AG04450 (cell line): ENCODE measurements around the gene DMD. TPM values are rescaled to one million over a fixed set of nuclear protein-coding genes. Genes with fewer than 3 reads are reported as not detected.

Experiments used
- CTCF ChIA-PET: fragments of 300-600, 350-600 bp; formaldehyde crosslinking; extraction: SDS; loops from one replicate; lab custom pipeline; 2022; ENCODE audit warnings: antibody characterized with exemption, inconsistent platforms; lab: Charles Lee
- POLR2A ChIA-PET: fragments of 350-600 bp; formaldehyde crosslinking; extraction: SDS; loops from one replicate; lab custom pipeline; 2021; ENCODE audit warnings: antibody characterized with exemption, inconsistent platforms; lab: Yijun Ruan, JAX
- DNase-seq: peaks from one replicate; pipeline ENCODE4 v3.0.0-alpha.2; 2011; ENCODE audit warnings: low read depth, low spot score
- H3K27ac ChIP-seq: one replicate; pipeline ENCODE4 v1.5.1; 2012; ENCODE audit warnings: low read depth, low read length, control low read depth
- H3K27me3 ChIP-seq: one replicate; pipeline ENCODE4 v1.6.0; 2012; ENCODE audit warnings: low read length; ENCODE audit not compliant: control insufficient read depth, insufficient read depth
- H3K4me3 ChIP-seq: 2 replicates; pipeline ENCODE4 v1.5.1; 2011; ENCODE audit warnings: mild to moderate bottlenecking, low read depth, low read length, control low read depth
- H3K9me3 ChIP-seq: 2 replicates; pipeline ENCODE4 v1.5.1; 2012; ENCODE audit warnings: low read length; ENCODE audit not compliant: control insufficient read depth, insufficient read depth
- polyA plus RNA-seq: library from polyadenylated mRNA; depleted of rRNA; stranded (reverse); fragments of >200 nt; gene quantifications from 2 replicates; pipeline ENCODE4 v1.2.3, GENCODE V29; 2011
- TF ChIP-seq, protein P1 (sequence below): IDR thresholded peaks from 2 replicates; pipeline ENCODE4 v1.5.1; 2011; ENCODE audit warnings: low read depth, low read length, control low read depth, inconsistent platforms

Gene DMD
- polyA plus RNA-seq, 1 experiment, result 7.6 TPM

DNA sequence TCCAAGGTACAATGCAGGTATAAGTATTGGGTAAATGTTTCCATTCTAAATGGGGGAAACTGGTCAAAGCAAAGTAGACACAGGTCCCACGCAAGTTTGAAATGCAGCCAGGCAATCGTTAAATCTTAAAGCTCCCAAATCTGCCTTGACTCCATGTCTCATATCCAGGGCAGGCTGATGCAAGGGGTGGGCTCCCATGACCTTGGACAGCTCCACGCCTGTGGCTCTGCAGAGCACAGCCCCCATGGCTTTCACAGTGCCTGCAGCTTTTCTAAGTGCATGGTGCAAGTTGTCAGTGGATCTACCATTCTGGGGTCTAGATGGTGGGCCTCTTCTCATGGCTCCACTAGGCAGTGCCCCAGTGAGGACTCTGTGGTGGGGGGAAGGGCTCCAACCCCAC is 436.4 kb downstream of the DMD start:
- POLR2A ChIA-PET, result no interaction called here
- Histone ChIP-seq H3K27ac (no peak overlapping the region), H3K4me3 (no peak overlapping the region), H3K9me3 (no peaks in the 10 kb centered on the region), H3K27me3 (no peaks in the 10 kb centered on the region)
- CTCF ChIA-PET, result no interaction called here
- no peak for DNase-seq
- TF ChIP-seq, protein P1, sequence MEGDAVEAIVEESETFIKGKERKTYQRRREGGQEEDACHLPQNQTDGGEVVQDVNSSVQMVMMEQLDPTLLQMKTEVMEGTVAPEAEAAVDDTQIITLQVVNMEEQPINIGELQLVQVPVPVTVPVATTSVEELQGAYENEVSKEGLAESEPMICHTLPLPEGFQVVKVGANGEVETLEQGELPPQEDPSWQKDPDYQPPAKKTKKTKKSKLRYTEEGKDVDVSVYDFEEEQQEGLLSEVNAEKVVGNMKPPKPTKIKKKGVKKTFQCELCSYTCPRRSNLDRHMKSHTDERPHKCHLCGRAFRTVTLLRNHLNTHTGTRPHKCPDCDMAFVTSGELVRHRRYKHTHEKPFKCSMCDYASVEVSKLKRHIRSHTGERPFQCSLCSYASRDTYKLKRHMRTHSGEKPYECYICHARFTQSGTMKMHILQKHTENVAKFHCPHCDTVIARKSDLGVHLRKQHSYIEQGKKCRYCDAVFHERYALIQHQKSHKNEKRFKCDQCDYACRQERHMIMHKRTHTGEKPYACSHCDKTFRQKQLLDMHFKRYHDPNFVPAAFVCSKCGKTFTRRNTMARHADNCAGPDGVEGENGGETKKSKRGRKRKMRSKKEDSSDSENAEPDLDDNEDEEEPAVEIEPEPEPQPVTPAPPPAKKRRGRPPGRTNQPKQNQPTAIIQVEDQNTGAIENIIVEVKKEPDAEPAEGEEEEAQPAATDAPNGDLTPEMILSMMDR, result no peak

DNA sequence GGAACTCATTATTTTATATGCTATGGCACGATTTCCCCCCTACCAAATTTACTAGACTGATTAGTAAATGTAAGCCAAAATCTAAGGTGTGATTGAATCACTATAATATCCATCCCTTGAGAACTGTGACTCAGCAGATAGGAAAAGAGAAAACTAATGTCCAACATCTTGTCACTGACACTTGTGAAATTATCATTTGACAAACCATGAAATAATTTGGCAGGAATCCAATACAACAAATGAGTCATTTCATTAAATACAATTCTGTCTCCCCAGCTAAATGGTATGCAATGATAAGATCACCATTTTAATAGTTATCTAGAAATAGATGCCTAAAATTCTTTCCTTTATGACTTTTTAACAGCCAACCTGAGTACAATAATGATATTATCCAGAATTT is 462.3 kb downstream of the DMD start:
- Histone ChIP-seq H3K4me3 (no peak overlapping the region), H3K27me3 (no peaks in the 10 kb centered on the region), H3K27ac (no peak overlapping the region), H3K9me3 (no peaks in the 10 kb centered on the region)
- TF ChIP-seq, protein P1, result no peak
- ChIA-PET CTCF (no interaction called here), POLR2A (no interaction called here)
- DNase-seq, result no peak

DNA sequence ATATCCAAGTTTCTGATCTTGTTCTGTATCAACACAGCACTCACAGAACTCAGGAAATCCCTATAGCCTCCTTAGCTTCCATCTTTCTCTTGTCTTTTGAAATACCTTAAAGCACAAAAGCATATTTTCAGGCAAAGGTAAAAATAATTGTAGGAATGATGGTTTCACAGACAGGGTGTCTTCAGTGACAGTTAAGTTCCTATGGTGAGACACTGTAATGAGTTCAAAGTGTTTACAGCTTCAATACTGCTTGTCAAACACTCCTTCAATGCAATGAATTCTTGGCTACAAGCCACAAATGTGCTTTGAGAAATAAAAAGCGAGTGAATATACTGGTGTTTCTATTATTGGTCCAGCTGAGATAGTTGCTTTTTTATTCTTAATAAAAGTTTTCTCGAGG is 466.0 kb downstream of the DMD start:
- H3K9me3 ChIP-seq, result no peaks in the 10 kb centered on the region
- no peak for DNase-seq

DNA sequence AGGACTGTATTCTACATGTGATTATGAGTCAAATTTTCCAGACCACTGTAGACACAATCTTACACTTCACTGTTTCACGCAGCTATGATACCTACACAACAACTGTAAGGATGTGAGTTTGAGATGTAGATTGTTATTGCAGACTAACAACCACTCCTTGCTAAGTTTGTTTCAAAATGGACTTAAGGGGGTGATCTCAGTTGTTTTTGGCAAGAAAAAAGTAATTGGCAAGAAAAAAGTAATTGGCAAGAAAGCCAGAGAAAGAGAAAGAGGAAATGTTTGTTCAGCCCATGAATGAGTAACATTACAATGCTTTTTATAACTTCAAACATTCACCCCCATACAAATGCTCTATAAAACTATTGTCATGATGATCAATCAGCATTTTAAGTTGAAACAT is 466.4 kb downstream of the DMD start:
- TF ChIP-seq, protein P1, result no peak
- H3K9me3 ChIP-seq, result no peaks in the 10 kb centered on the region
- no peak for DNase-seq
- H3K27me3 ChIP-seq, result no peaks in the 10 kb centered on the region
- no peak overlapping the region for H3K27ac ChIP-seq
- ChIA-PET CTCF (no interaction called here), POLR2A (no interaction called here)
- H3K4me3 ChIP-seq, result no peak overlapping the region

More for the DNA sequence above, 466.0 kb downstream of the DMD start:
- TF ChIP-seq, protein P1, result no peak
- no peak overlapping the region for H3K27ac ChIP-seq
- POLR2A ChIA-PET, result no interaction called here
- CTCF ChIA-PET, result no interaction called here
- H3K4me3 ChIP-seq, result no peak overlapping the region
- no peaks in the 10 kb centered on the region for H3K27me3 ChIP-seq

DNA sequence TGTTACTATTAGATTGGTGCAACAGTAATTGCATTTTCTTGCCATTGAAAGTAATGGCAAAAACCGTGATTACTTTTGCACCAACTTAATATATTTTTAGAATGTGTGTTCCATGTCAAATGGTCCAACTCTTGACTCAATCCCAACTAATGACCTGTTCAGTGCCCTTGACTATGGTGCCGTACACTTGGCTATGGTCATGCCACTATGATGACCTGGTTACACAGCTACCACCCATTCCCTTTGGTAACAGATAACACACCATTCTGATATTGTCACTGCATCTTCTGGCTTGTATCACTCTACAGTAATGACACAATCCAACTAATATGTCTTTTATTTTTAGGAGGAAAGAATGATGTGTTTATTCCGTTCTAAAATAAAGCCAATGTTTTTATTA is 469.4 kb downstream of the DMD start:
- TF ChIP-seq, protein P1, result no peak
- H3K27ac ChIP-seq, result no peak overlapping the region
- no peaks in the 10 kb centered on the region for H3K27me3 ChIP-seq
- CTCF ChIA-PET, result no interaction called here
- H3K9me3 ChIP-seq, result no peaks in the 10 kb centered on the region
- no peak for DNase-seq
- POLR2A ChIA-PET, result no interaction called here
- no peak overlapping the region for H3K4me3 ChIP-seq
